Measurements from ENCODE around the gene LCP2. TPM values are rescaled to one million over a fixed set of nuclear protein-coding genes. Genes with fewer than 3 reads are reported as not detected.

Gene LCP2
- total and polyA plus RNA-seq, 2 donors (not counting 3 experiments of a cell fraction or from before 2014, with no cell fraction given), result not detected

- Histone ChIP-seq H3K4me3 (replicated peaks in 1 of 3; ENCODE audit: insufficient read depth in 1 of 3, low read depth in 1 of 3, low read length in 3 of 3) (no peak overlapping the region), H2AFZ (ENCODE audit: low read depth, low read length) (no peak overlapping the region), H3K27ac (ENCODE audit: insufficient read depth, low read depth, low read length) (no peak overlapping the region), H3K27me3 (ENCODE audit: control insufficient read depth in 2 of 2, insufficient read depth in 2 of 2, low read length in 2 of 2) (peaks cover 0 to 4% of the 10 kb centered on the region in 2 experiments), H3K9me1 (replicated peaks; ENCODE audit: control insufficient read depth, extremely low read depth, insufficient read depth, low read length) (no peaks in the 10 kb centered on the region), H4K20me1 (replicated peaks; ENCODE audit: control insufficient read depth, extremely low read depth, insufficient read depth, low read length) (no peaks in the 10 kb centered on the region), H3K9ac (replicated peaks; ENCODE audit: extremely low read depth, insufficient read depth, low read length) (no peak overlapping the region), H3K4me1 (ENCODE audit: control insufficient read depth, extremely low read depth, insufficient read depth, low read length) (peaks cover 4% of the 10 kb centered on the region), H3K79me2 (ENCODE audit: control insufficient read depth, insufficient read depth, low read length) (no peaks in the 10 kb centered on the region), H3K36me3 (ENCODE audit: control insufficient read depth in 2 of 2, extremely low read depth in 1 of 2, insufficient read depth in 2 of 2, low read length in 2 of 2) (no peaks in the 10 kb centered on the region), H3K4me2 (ENCODE audit: insufficient read depth, low read length) (no peak overlapping the region), H3K9me3 (replicated peaks; ENCODE audit: control insufficient read depth, insufficient read depth, low read length) (no peaks in the 10 kb centered on the region)
- CTCF ChIA-PET, result interaction anchor here (2.0 kb wide), 1 partner anchor 14 kb away, joined by 9 read pairs; no protein-coding TSS in a partner anchor
- FAIRE-seq, result no peak
- POLR2A ChIA-PET, result no interaction called here
- no TSS peak for BruUV-seq (replicated peaks)
- TF ChIP-seq FOS (IDR thresholded peaks at IDR 0.05; ENCODE audit: borderline replicate concordance, insufficient read depth, low read length), result no peak
- TF ChIP-seq GATA2 (IDR thresholded peaks at IDR 0.05; ENCODE audit: insufficient read depth, insufficient read length, low read depth, low read length), result no peak
- no peak for TF ChIP-seq JUN (IDR thresholded peaks at IDR 0.05; ENCODE audit: borderline replicate concordance, insufficient read depth, insufficient read length, low read depth)
- TF ChIP-seq POLR2AphosphoS5 (IDR thresholded peaks at IDR 0.05; ENCODE audit: insufficient read depth, low read depth, low read length), result no peak
- no peak for TF ChIP-seq MAX (IDR thresholded peaks at IDR 0.05; ENCODE audit: insufficient read depth, insufficient read length)
- no peak for TF ChIP-seq MYC (IDR thresholded peaks at IDR 0.05; ENCODE audit: low read depth, low read length)
- TF ChIP-seq EZH2 (IDR thresholded peaks at IDR 0.05; ENCODE audit: borderline replicate concordance, low read depth, low read length, severe bottlenecking), result no peak
- TF ChIP-seq CTCF (IDR thresholded peaks at IDR 0.05; ENCODE audit: extremely low read depth in 1 of 2, insufficient read depth in 1 of 2, low read depth in 1 of 2, low read length in 2 of 2), result no peak
- TF ChIP-seq POLR2A (IDR thresholded peaks at IDR 0.05; ENCODE audit: low read depth, low read length), result no peak
- intact Hi-C loops (cut with micrococcal nuclease) (no loop called here), dilution Hi-C loops (cut with MboI; ENCODE audit: extremely low pct_ligation_motif_present, low sequenced_read_pairs) (no loop called here)
- no peak for DNase-seq (ENCODE audit: low read depth, low spot score)
Measured at GRCh38 chr5:170280011-170280493, 17.5 kb downstream of the LCP2 start.

All from endothelial cell of umbilical vein (primary cell).